Measurements from ENCODE around the gene ATP1A3.
"Not testable (repeated sequence)": the region's sequence is repeated elsewhere in the genome, so short reads cannot be mapped to it uniquely, and the experiment has no call there.

ATP1A3 gene

DNA sequence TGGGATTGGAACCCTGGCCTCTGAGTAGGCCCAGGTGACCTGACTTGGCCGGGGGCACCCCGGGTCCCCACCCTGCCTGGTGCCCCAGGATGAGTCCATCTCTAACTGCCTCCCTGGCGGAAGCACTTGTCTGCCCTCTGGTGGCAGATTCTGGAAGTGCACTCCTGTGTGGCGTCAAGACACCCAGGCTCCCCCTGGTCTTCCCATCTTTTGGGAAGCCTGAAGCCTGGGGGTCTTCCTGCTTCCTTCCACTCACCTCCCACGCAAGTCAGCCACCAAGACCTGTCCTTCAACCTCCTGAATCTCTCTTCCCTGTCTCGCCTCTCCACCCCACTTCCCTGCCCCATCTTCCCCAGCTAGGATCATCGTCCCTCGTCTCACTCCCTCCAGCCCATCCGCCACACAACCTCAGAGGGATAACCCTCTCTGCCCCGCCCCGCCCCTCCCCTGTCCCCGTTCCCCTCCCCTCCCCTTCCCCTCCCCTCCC, 42.3 kb downstream of the ATP1A3 start:
- H3K9me3 Mint-ChIP-seq = no peaks in the 10 kb centered on the region
- H3K27me3 Mint-ChIP-seq = no peaks in the 10 kb centered on the region
- H3K4me1 Mint-ChIP-seq = peaks cover 38% of the 10 kb centered on the region
- peaks cover 5% of the 10 kb centered on the region for H3K36me3 Mint-ChIP-seq
- peak overlapping the region; percentile 96 for H3K27ac Mint-ChIP-seq
- ATAC-seq = peak; percentile 91
- H3K4me3 Mint-ChIP-seq = no peak overlapping the region

DNA sequence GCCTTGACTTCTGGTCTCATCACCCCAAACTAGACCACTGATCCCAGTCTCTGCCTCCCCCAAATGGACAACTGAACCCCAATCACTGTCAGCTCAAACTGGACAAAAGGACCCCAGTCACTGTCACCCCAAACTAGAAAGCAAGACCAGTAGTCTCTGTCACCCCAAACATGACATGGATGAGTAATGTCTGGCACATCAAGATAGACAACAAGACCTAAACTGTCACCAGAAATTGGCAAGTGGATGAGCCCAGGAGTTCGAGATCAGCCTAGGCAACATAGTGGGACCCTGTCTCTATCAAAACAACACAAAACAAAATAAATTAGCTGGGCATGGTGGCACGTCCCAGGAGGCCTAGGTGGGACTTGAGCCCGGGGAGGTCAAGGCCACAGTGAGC, 46.9 kb downstream of the ATP1A3 start:
- no peaks in the 10 kb centered on the region for H3K36me3 Mint-ChIP-seq
- H3K4me3 Mint-ChIP-seq = peak overlapping the region; percentile 1
- H3K27me3 Mint-ChIP-seq = no peaks in the 10 kb centered on the region
- H3K9me3 Mint-ChIP-seq = no peaks in the 10 kb centered on the region
- H3K27ac Mint-ChIP-seq = peak overlapping the region; percentile 96
- no peak for ATAC-seq
- peaks cover 73% of the 10 kb centered on the region for H3K4me1 Mint-ChIP-seq

DNA sequence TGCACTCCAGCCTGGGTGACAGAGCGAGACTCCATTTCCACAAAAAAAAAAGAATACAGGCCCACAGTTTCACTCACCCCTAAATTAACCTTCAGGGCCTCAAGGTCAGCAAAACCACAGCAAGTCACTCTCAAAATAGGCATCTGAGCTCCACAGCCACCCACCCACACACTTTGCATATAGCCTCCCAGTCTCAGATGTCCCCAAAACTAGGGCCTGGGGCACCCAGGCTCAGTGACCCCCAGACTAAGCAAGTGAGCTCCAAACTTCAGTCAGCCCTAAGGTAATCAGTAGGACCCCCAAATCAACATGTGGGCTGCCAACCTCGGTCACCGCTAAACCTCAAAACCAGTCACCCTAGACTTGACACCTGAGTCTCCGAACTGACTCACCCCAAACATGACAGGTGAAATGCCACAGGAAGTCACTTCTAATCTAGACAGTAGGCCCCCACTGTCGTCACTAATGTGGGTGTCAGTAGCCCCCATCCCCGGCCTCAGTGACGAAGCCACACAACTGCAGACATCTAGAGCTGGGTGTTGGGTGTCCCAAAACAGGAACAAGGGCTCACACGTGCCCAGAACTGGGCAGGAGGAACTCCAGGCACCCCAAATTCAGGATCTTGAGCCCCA, 48.8 kb downstream of the ATP1A3 start:
- Mint-ChIP-seq H3K36me3 (no peaks in the 10 kb centered on the region), H3K27ac (peak overlapping the region; percentile 96)

DNA sequence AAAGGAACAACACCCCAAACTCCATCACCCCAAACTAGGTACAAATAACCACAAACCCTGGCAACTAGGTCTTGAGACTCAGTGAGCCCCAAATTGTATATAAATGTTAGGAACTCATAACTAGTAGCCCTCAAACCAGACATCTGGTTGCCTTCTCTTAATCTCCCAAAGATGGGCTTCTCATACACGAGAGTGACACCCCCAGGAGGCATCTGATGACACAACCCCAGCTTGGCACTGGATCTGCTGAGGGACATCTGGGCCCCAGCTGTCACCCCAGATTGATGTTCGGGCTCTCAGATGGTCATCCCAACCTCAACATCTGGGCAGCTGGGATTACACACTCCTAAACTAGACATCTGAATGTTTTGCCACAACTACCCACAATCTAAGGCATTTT, 49.7 kb downstream of the ATP1A3 start:
- Mint-ChIP-seq H3K27ac (peak overlapping the region; percentile 96), H3K27me3 (no peaks in the 10 kb centered on the region), H3K9me3 (no peaks in the 10 kb centered on the region), H3K4me1 (peaks cover 70% of the 10 kb centered on the region), H3K36me3 (no peaks in the 10 kb centered on the region), H3K4me3 (peak overlapping the region; percentile 5)
- no peak for ATAC-seq

More for the DNA sequence above, 48.8 kb downstream of the ATP1A3 start:
- Mint-ChIP-seq H3K9me3 (no peaks in the 10 kb centered on the region), H3K27me3 (no peaks in the 10 kb centered on the region), H3K4me3 (peak overlapping the region; percentile 64), H3K4me1 (peaks cover 76% of the 10 kb centered on the region)
- peak; percentile 94 for ATAC-seq

DNA sequence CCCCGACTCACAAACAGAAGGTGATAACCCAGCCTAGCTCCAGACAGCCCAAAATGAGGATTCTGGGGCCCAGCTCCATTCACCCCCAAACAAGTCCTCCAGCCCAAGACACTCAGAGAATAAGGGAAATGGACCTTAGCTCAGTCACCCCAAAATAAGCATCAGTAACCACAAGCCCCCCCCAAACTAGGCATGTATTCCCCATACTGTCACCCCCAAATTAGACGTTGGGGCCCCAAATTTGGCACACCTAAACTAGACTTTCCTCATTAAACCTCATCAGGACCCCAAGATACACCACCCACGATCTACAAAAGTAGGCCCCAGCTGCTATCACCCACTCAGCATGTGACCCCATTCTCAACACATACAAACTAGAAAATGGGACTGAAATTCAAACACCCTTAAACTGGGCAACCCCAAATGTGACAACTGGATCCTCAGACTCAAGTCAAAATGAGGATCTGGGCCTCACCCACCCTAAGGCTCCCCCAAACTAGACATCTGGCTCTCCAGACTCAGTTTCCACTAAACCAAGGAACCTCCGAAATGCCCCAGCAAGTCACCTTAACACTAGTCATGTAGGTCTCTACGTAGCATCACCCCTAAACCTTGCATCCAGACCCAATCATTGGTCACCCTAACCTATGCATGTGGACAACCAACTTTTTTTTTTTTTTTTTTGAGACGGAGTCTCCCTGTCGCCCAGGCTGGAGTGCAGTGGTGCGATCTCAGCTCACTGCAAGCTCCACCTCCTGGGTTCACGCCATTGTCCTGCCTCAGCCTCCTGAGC, 52.4 kb downstream of the ATP1A3 start:
- no peaks in the 10 kb centered on the region for H3K27me3 Mint-ChIP-seq

DNA sequence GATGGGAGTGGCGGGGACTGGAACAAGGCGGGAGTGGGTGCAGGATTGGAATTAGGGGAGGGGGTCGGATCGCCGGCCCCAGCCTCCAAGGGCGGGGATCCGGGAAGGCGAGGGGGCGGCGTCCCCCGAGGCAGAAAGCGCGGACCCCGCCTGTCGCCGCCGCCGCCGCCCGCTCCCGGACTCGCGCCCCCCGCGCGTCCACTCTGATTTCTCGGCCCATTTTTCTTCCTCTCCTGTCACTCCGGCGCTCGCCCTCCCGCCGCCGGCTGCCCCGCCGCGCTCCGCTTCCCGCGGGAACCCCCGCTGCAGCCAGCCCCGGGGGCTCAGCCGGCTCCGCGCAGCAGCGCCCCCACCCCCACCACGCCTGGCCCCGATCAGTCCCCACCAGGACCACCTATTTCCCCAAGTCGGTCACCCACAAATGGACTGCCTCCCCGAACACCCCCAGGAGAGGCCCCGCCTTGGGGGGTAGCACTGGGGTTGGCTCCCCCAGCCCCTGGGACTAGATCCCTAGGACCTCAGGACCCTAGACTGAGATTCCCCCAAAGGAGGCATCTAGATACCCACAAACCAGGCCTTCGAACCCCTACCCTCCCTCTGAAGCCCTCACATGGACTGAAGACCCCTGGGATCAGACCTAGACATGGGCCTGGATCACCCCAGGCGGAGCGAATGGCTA, 53.2 kb downstream of the ATP1A3 start:
- Mint-ChIP-seq H3K27ac (peak overlapping the region; percentile 96), H3K4me1 (peaks cover 66% of the 10 kb centered on the region), H3K9me3 (no peaks in the 10 kb centered on the region), H3K27me3 (no peaks in the 10 kb centered on the region), H3K36me3 (no peaks in the 10 kb centered on the region), H3K4me3 (peak overlapping the region; percentile 89)
- ATAC-seq = no peak

More for the DNA sequence above, 52.4 kb downstream of the ATP1A3 start:
- Mint-ChIP-seq H3K27ac (peak overlapping the region; percentile 96), H3K4me1 (peaks cover 65% of the 10 kb centered on the region), H3K36me3 (no peaks in the 10 kb centered on the region), H3K4me3 (peak overlapping the region; percentile 89), H3K9me3 (no peaks in the 10 kb centered on the region)
- ATAC-seq = no peak

DNA sequence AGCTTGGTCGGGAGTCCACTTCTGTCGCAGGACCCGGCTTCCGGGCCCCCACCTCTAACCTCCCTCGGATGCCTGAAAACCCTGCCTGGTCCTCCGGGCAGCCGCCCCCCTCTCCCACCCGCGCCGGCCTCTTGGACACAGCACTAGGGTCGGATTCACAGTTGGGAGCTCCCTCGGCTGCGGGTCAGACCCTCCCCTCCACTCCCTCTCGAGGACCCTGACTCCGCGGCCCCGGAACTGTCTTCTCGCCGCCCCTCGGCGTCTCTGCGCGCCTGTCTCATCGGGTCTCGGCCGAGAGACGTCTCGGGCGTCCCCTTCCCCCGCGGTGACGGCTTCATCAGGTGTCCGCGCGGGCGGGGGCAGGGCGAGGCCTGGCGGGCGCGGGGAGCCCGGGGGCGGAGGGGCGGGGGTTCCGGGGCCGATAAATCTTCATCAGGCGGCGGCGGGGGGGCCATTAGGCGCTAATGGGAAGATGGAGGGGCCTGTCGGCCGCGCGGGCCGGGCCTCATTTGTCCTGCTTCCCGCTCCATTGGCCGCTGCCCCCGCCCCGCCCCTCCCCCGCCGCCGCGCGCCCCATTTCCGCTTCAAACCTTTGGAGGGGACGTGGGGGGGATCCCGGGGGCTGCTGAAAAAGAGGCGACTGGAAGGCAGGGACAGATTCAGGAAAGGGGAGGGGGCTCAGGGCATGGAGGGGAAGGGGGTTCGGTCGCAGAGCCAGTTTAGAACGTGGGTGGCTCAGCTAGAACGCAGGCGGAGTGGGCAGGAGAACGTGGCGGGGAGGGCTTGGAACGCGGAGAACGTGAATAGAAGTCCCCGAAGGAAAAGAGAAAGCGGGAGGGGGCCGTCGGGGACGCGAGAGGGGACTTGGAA, 53.9 kb downstream of the ATP1A3 start:
- H3K36me3 Mint-ChIP-seq = no peaks in the 10 kb centered on the region
- H3K9me3 Mint-ChIP-seq = no peaks in the 10 kb centered on the region
- ATAC-seq = peak; percentile 66
- peak overlapping the region; percentile 96 for H3K27ac Mint-ChIP-seq
- H3K4me3 Mint-ChIP-seq = peak overlapping the region; percentile 89
- H3K27me3 Mint-ChIP-seq = peaks cover 6% of the 10 kb centered on the region
- H3K4me1 Mint-ChIP-seq = peaks cover 64% of the 10 kb centered on the region

DNA sequence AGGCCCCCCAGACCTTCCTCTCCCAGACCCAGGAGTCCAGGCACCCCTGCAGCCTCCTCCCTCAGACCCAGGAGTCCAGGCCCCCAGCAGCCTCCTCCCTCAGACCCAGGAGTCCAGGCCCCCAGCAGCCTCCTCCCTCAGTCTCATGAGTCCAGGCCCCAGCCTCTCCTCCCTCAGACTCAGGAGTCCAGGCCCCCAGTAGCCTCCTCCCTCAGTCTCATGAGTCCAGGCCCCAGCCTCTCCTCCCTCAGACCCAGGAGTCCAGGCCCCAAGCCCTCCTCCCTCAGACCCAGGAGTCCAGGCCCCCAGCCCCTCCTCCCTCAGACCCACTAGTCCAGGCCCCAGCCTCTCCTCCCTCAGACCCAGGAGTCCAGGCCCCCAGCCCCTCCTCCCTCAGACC, 54.8 kb downstream of the ATP1A3 start:
- H3K9me3 Mint-ChIP-seq, ATAC-seq, H3K36me3 Mint-ChIP-seq, H3K4me3 Mint-ChIP-seq: not testable (repeated sequence)
- peak overlapping the region; percentile 96 for H3K27ac Mint-ChIP-seq
- peaks cover 12% of the 10 kb centered on the region for H3K27me3 Mint-ChIP-seq
- H3K4me1 Mint-ChIP-seq = peaks cover 64% of the 10 kb centered on the region

DNA sequence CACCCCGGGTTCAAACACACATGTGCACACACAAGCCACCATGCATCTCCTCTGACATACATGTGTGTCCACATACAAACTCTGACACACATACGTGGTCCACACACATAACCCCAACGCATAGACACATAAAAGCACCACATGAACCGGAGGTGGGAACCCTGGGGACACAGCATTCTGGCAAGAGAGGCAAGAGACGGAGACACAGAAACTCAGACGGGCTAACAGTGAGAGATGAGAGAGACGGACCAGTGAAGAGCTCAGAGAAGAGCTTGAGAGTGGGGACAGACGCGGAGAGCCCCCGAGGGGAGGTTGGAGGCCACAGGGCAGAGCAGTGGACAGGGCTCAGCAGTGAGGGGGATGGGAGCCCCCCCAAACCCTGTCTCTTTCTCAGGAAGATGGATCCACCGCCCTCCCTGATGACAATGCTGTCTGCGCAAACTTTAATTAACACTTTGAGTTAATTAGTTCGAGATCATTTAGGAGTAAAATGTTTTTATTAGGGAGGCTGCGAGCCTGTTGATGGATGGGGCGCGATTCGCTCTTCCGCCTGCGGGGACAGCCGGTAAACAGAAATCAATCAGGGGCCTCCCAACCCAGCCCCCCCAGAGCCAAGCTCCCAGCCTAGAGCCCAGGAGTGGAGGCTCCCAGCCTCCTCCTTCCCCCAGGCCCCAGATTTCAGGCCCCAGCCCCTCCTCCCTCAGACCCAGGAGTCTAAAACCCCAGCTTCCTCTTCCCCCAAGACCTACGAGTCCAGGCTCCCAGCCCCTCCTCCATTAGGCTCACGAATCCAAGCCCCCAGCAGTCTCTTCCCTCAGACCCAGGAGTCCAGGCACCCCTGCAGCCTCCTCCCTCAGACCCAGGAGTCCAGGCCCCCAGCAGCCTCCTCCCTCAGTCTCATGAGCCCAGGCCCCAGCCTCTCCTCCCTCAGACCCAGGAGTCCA, 56.2 kb downstream of the ATP1A3 start:
- no peak for ATAC-seq
- Mint-ChIP-seq H3K27me3 (peaks cover 12% of the 10 kb centered on the region), H3K4me3 (peak overlapping the region; percentile 15), H3K36me3 (no peaks in the 10 kb centered on the region), H3K9me3 (no peaks in the 10 kb centered on the region), H3K4me1 (peaks cover 63% of the 10 kb centered on the region), H3K27ac (peak overlapping the region; percentile 46)

DNA sequence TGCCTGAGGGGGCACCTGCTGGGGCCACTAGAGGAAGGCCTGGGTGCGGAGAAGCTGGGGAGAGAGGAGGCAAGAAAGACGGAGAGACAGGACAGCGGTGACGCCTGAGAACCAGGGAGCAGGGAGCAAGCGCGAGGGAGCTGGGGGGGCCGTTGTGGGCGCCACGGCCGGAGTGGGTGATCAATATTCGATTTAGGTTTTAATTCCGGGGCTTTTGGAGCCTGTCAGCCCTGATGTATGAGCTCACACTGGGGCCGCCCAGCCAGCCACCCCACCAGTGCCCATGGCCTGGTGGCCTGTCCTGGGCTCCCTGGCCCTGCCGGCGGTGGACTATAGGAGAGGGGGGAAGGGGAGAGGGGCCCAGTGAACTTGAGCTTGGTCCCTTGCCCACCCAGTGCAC, 57.1 kb downstream of the ATP1A3 start:
- peaks cover 59% of the 10 kb centered on the region for H3K4me1 Mint-ChIP-seq
- ATAC-seq = no peak
- peak overlapping the region; percentile 46 for H3K27ac Mint-ChIP-seq
- no peaks in the 10 kb centered on the region for H3K36me3 Mint-ChIP-seq
- no peaks in the 10 kb centered on the region for H3K9me3 Mint-ChIP-seq
- H3K27me3 Mint-ChIP-seq = peaks cover 12% of the 10 kb centered on the region
- no peak overlapping the region for H3K4me3 Mint-ChIP-seq

DNA sequence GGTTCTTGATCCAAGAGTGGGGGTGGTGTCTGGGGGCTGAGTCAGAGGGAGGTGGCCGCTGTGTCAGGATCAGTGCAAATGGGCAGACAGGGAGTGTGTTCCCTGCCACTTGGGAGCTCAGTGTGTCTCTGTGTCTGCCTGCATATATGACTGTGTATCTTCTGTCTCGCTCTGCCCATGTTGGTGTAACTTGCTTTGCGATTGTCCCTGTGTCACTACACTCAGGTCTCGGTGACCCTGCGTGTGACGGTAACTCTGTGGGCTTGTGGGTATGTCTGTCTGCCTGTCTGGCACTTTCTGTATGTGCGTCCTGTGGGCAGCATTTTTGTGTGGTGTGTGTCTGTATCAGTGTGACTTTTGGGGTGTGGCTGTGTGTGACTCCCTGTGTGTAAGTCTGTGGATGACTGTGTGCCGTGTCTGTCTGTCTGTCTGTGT, 57.6 kb downstream of the ATP1A3 start:
- H3K4me1 Mint-ChIP-seq = peaks cover 55% of the 10 kb centered on the region
- peaks cover 12% of the 10 kb centered on the region for H3K27me3 Mint-ChIP-seq
- no peaks in the 10 kb centered on the region for H3K36me3 Mint-ChIP-seq
- no peaks in the 10 kb centered on the region for H3K9me3 Mint-ChIP-seq
- no peak overlapping the region for H3K4me3 Mint-ChIP-seq
- peak overlapping the region; percentile 46 for H3K27ac Mint-ChIP-seq
- no peak for ATAC-seq

DNA sequence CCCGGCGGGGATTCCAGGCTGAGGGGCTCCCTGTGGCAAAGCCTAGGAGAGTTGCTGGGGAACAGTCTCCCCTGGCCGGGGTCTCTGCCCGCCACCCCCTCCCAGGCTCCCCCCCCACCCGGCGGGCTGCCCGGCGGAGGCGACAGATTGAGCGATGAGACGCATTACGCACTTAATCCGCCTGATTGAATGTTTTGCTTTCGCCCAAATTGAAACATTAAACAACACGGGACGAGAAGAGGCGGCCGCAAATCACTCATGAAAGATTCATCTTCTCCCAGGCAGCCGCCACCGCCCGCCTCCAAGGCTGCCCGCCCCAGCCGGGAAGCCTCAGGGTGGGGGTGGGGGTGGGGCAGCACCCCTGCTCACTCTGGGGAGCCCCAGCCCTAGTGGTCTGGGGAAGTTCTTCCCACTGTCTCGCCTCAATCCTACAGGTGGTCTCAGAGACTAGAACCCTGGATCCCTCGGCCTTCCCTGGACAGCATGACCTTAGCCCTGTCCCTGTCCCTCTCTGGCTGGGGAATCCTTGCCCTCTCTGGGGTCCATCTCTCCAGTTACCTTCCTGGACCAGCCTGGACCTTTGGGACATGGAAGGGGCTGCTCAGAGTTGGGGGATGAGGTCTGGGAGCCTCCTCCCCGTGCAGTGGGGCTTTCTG, 58.1 kb downstream of the ATP1A3 start:
- peak overlapping the region; percentile 76 for H3K27ac Mint-ChIP-seq
- peaks cover 55% of the 10 kb centered on the region for H3K4me1 Mint-ChIP-seq
- no peak for ATAC-seq
- H3K4me3 Mint-ChIP-seq = no peak overlapping the region
- H3K27me3 Mint-ChIP-seq = peaks cover 12% of the 10 kb centered on the region
- no peaks in the 10 kb centered on the region for H3K9me3 Mint-ChIP-seq
- H3K36me3 Mint-ChIP-seq = no peaks in the 10 kb centered on the region

DNA sequence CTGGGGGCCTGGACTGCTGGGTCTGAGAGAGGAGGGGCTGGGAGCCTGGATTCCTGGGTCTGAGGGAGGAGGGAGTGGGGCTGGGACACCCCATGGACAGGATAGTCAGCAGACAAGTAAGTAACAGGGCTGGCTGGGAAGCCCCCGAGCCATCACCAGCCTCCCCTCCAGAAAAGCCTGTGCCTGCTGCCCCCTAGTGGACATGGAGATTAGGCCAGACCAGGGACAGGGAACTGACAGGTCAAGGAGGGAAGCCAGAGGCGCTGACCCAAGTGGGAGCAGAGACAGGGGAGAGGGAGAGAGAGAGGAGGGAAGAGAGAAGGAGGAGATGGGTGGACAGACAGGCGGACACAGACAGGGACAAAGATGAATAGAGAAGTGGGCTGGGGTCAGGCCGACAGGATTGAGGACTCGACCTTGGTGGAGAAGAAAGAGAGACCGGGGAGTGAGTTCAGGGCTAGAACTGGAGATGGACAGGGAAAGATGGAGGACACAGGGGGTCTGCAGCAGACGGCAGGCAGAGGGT, 59.1 kb downstream of the ATP1A3 start:
- peak overlapping the region; percentile 41 for H3K4me3 Mint-ChIP-seq
- peak; percentile 79 for ATAC-seq
- H3K27ac Mint-ChIP-seq = peak overlapping the region; percentile 76
- peaks cover 12% of the 10 kb centered on the region for H3K27me3 Mint-ChIP-seq
- peaks cover 62% of the 10 kb centered on the region for H3K4me1 Mint-ChIP-seq
- H3K9me3 Mint-ChIP-seq = no peaks in the 10 kb centered on the region
- no peaks in the 10 kb centered on the region for H3K36me3 Mint-ChIP-seq

Data from stimulated activated memory B cell treated with anti-CD40 and anti-IgM and Interleukin-4, amounts not matched to agents 10 μg/mL and 1 μg/mL and 100 μg/mL, for 72 hours (primary cell).